Smooth muscle cell (in vitro differentiated cells): ENCODE data around the gene RPE65. TPM values are rescaled to one million over a fixed set of nuclear protein-coding genes. Genes with fewer than 3 reads are reported as not detected.

ENCODE experiments used
- DNase-seq: peaks from one replicate; lab custom pipeline; 2025; ENCODE audit not compliant: unreplicated experiment; lab: John Stamatoyannopoulos, UW
- H2AFZ ChIP-seq: fragments of 200-600 bp; sonication (generic); 2 replicates; pipeline ENCODE4 v1.6.0; 2016; ENCODE audit warnings: antibody characterized with exemption, low read depth, mild to moderate bottlenecking
- H3F3A ChIP-seq: fragments of 200-600 bp; sonication (generic); 2 replicates; pipeline ENCODE4 v1.6.0; 2017; ENCODE audit warnings: antibody characterized with exemption, low read depth
- H3K27ac ChIP-seq: fragments of 200-600 bp; sonication (generic); 2 replicates; pipeline ENCODE4 v1.5.1; 2016; ENCODE audit warnings: low read depth, mild to moderate bottlenecking
- H3K27me3 ChIP-seq: fragments of 200-600 bp; sonication (generic); 2 replicates; pipeline ENCODE4 v1.6.1; 2016; ENCODE audit warnings: low read depth, mild to moderate bottlenecking
- H3K36me3 ChIP-seq: fragments of 200-600 bp; sonication (generic); 2 replicates; pipeline ENCODE4 v1.5.1; 2016; ENCODE audit warnings: low read depth
- H3K4me1 ChIP-seq: fragments of 200-600 bp; sonication (generic); 2 replicates; pipeline ENCODE4 v1.5.1; 2016; ENCODE audit warnings: low read depth
- H3K4me2 ChIP-seq: fragments of 200-600 bp; sonication (generic); 2 replicates; pipeline ENCODE4 v1.6.0; 2016; ENCODE audit warnings: mild to moderate bottlenecking
- H3K4me3 ChIP-seq: fragments of 200-600 bp; sonication (generic); 2 replicates; pipeline ENCODE4 v1.5.1; 2016; ENCODE audit warnings: mild to moderate bottlenecking
- H3K79me2 ChIP-seq: fragments of 200-600 bp; sonication (generic); 2 replicates; pipeline ENCODE4 v1.6.0; 2016; ENCODE audit warnings: low read depth, mild to moderate bottlenecking
- H3K9ac ChIP-seq: fragments of 200-600 bp; sonication (generic); 2 replicates; pipeline ENCODE4 v1.6.0; 2016; ENCODE audit warnings: low read depth
- H3K9me3 ChIP-seq: fragments of 200-600 bp; sonication (generic); replicated peaks from 2 replicates; pipeline ENCODE4 v1.5.1; 2016; ENCODE audit warnings: low read depth
- H4K20me1 ChIP-seq: fragments of 200-600 bp; sonication (generic); 2 replicates; pipeline ENCODE4 v1.6.0; 2016; ENCODE audit warnings: low read depth
- CTCF ChIP-seq: fragments of 200-600 bp; sonication (generic); IDR thresholded peaks from 2 replicates; pipeline ENCODE4 v1.5.1; 2017; ENCODE audit warnings: borderline replicate concordance, mild to moderate bottlenecking, antibody characterized with exemption; ENCODE audit not compliant: insufficient read depth, poor library complexity, severe bottlenecking
- WGBS: methylation state at CpG from one replicate; pipeline ENCODE4 v1.1.7; 2016; ENCODE audit warnings: low lambda C conversion rate; 5-methylcytosine and 5-hydroxymethylcytosine counted together
- polyA plus RNA-seq: library from polyadenylated mRNA; unstranded; fragments of >200 nt; fragmentation: Nextera tagmentation; extraction: Ambion mirVana; gene quantifications from 2 replicates; pipeline ENCODE4 v1.2.1, GENCODE V29; 2016
- total RNA-seq: library from RNA; depleted of rRNA; stranded (reverse); fragments of >200 nt; gene quantifications from 2 replicates; pipeline ENCODE4 v1.2.3, GENCODE V29; 2014

The RPE65 gene
- total and polyA plus RNA-seq, 2 experiments from 2014 or later = not detected

DNA sequence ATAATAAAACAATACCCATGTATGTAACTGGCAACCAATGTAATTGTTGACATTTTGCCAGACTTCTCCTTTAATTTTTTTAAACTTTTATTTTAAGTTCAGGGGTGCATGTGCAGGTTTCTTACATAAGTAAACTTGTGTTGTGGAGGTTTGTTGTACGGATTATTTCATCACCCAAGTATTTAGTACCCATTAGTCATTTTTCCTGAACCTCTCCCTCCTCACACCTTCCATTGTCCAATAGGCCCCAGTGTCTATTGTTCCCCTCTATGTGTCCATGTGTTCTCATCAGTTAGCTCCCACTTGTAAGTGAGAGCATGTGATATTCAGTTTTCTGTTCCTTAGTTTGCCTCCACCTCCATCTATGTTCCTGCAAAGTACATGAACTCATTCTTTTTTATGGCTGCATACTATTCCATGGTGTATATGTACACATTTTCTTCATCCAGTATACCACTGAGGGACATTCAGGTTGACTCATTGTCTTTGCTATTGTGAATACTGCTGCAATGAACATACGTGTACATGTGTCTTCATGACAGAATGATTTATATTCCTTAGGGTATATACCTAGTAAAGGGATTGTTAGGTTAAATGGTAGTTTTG lies 40.4 kb upstream of the RPE65 start:
- H3K36me3 ChIP-seq = no peaks in the 10 kb centered on the region
- no peaks in the 10 kb centered on the region for H3F3A ChIP-seq
- H3K9ac ChIP-seq = no peak overlapping the region
- peaks cover 4% of the 10 kb centered on the region for H3K79me2 ChIP-seq
- 100% methylated on average over 2 of the region's 2 CpGs for WGBS
- H3K27me3 ChIP-seq = no peaks in the 10 kb centered on the region
- no peak overlapping the region for H3K27ac ChIP-seq
- H4K20me1 ChIP-seq = no peaks in the 10 kb centered on the region
- H2AFZ ChIP-seq = no peak overlapping the region
- TF ChIP-seq CTCF = no peak
- no peak overlapping the region for H3K4me2 ChIP-seq
- peaks cover 4% of the 10 kb centered on the region for H3K4me1 ChIP-seq
- DNase-seq = no peak
- no peak overlapping the region for H3K4me3 ChIP-seq
- no peaks in the 10 kb centered on the region for H3K9me3 ChIP-seq

DNA sequence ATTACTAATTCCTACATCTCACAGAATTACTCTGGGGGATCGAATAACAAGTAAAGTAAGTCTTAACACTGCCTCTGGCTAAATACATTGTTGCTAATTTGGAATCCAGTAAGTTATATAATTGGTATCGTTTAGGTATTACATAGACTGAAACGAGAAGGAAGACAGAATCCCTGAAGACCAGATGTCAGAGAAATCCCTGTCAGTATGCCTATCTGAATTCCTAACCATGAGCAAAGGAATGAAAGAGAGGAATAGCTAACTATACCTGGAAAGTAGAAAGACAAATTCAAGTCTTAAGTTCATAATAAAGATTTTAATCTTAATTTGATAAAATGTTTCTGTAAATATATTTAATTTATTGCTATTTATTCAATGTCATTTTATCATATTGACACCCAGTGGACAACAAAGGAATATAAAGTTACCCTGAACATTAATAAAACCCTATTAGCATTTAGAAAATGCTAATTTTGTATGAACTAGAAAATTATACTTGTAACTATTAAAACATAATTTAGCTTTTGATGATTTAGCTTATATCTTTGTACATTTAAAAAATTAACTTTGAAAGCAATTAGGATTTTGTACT lies 35.8 kb upstream of the RPE65 start:
- 60% methylated on average over 3 of the region's 3 CpGs for WGBS
- H2AFZ ChIP-seq = no peak overlapping the region
- DNase-seq = no peak

GRCh38 chr1:68484618-68485017 lies 34.9 kb upstream of the RPE65 start:
- no peak for TF ChIP-seq CTCF
- no peaks in the 10 kb centered on the region for H3K4me1 ChIP-seq
- WGBS = 100% methylated on average over 1 of the region's 1 CpG

More for the DNA sequence above, 35.8 kb upstream of the RPE65 start:
- Histone ChIP-seq H3K27me3 (no peaks in the 10 kb centered on the region), H3K4me2 (no peak overlapping the region), H3K36me3 (no peaks in the 10 kb centered on the region), H3K4me3 (no peak overlapping the region), H3K79me2 (no peaks in the 10 kb centered on the region), H4K20me1 (no peaks in the 10 kb centered on the region), H3K4me1 (no peaks in the 10 kb centered on the region), H3K9me3 (no peaks in the 10 kb centered on the region), H3K9ac (no peak overlapping the region), H3F3A (no peaks in the 10 kb centered on the region), H3K27ac (no peak overlapping the region)
- no peak for TF ChIP-seq CTCF

DNA sequence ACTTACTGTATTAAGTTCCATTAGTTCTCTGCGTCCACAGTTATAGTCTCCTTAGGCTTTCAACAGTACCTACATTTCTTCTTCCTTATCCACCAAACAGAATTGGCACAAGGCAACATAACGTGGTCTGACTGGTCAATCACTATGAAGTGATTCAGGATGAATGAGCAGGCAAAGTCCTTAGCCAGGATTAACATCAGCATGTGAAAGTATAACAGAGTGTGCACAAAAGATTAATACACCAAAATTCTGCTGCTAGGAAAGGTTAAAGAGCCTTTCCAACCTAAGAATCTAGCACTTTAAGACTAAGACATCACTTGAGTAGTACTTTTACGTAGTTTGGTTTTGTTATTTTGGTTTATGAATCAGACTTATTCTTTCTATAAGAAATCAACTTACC lies 31.3 kb upstream of the RPE65 start:
- H3K27ac ChIP-seq = no peak overlapping the region
- H3K4me3 ChIP-seq = no peak overlapping the region
- no peak for DNase-seq
- TF ChIP-seq CTCF = no peak
- no peaks in the 10 kb centered on the region for H3F3A ChIP-seq
- no peaks in the 10 kb centered on the region for H3K9me3 ChIP-seq
- no peaks in the 10 kb centered on the region for H3K27me3 ChIP-seq
- H3K36me3 ChIP-seq = no peaks in the 10 kb centered on the region
- no peak overlapping the region for H3K9ac ChIP-seq
- no peak overlapping the region for H3K4me2 ChIP-seq
- H4K20me1 ChIP-seq = no peaks in the 10 kb centered on the region
- H3K4me1 ChIP-seq = no peaks in the 10 kb centered on the region
- H2AFZ ChIP-seq = no peak overlapping the region
- no peaks in the 10 kb centered on the region for H3K79me2 ChIP-seq
- WGBS = 90% methylated on average over 3 of the region's 3 CpGs

More at GRCh38 chr1:68484618-68485017, 34.9 kb upstream of the RPE65 start:
- no peak overlapping the region for H3K4me2 ChIP-seq
- no peaks in the 10 kb centered on the region for H3K9me3 ChIP-seq
- H3K27me3 ChIP-seq = no peaks in the 10 kb centered on the region
- no peak overlapping the region for H2AFZ ChIP-seq
- no peaks in the 10 kb centered on the region for H3K79me2 ChIP-seq
- no peak overlapping the region for H3K4me3 ChIP-seq
- H3F3A ChIP-seq = no peaks in the 10 kb centered on the region
- no peak for DNase-seq
- no peak overlapping the region for H3K9ac ChIP-seq
- H3K36me3 ChIP-seq = no peaks in the 10 kb centered on the region
- H4K20me1 ChIP-seq = no peaks in the 10 kb centered on the region
- no peak overlapping the region for H3K27ac ChIP-seq
